ENCODE results near the gene PEX12.
"Not testable (repeated sequence)": the region's sequence is repeated elsewhere in the genome, so short reads cannot be mapped to it uniquely, and the experiment has no call there.

PEX12 gene

DNA sequence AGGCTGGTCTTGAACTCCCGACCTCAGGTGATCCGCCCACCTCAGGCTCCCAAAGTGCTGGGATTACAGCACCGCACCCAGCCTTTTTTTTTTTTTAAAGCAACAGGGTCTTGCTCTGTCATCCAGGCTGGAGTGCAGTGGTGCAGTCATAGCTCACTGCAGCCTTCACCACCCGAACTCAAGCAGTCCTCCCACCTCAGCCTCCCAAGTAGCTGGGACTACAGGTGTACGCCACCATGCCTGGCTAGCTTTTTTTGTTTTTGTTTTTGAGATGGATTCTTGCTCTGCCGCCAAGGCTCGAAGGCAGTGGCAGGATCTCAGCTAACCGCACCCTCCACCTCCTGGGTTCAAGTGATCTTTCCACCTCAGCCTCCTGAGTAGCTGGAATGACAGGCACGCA is 43.0 kb downstream of the PEX12 start:
- DNase-seq = not testable (repeated sequence)

DNA sequence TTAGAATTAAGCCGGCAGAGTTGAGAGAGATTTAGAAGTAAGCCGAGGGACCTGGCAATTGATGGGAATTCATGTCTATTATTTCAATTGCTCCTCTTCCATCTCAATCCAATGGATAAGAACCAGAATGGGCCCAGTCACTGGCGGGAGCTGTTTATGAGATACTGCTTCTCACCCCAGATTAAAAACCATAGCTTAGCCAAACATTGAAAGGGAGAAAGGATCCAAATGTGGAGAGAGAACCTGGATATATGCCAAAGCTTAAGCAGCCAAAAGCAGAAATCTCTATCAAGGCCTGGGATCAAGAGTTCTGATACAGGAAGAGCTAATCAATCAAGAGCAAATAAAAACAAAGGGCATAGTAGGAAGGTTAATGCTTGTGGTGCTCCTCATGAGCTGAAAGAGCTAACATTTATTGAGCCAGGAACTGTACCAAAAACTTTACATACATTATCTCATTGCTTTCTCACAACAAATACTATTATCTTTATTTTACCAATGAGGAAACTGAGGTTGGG is 43.7 kb downstream of the PEX12 start:
- DNase-seq = no peak

DNA sequence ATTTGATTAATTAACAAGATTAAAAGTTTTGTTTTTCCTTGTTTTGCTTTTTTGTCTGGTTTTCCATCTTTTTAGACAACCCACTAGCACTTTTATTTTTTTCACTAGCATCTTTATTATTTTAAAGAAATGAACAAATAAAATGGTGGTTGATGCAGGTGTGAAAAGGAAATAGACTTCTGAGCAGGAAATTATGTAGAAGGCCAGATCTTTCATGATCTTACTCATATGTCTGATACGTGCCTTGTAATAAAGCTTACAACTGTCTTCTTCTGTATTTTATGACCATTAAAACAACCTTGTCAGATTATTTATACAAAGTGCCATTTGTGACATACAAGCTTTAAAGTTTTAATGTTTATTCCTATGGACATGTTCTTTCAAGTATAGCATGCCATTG is 47.2 kb downstream of the PEX12 start:
- DNase-seq = no peak

DNA sequence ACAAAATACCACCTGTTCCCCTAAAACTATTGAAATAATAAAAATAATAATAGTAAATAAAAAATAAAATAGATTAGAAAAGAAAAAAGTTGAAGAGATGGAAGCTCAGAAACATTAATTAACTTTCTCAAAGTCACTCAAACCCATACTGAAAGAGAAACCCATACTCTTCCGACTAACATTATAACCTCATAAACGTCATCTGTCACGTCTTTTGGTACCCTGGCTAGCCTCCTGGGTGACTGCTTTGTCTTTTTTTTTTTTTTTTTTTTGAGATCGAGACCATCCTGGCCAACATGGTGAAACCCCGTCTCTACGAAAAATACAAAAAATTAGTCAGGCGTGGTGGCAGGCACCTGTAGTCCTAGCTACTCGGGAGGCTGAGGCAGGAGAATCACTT is 48.5 kb downstream of the PEX12 start:
- no peak for DNase-seq

GRCh38 chr17:35529326-35529725 is 49.0 kb downstream of the PEX12 start:
- DNase-seq = not testable (repeated sequence)
